Measurements from ENCODE around the gene IER5L.

The IER5L gene

DNA sequence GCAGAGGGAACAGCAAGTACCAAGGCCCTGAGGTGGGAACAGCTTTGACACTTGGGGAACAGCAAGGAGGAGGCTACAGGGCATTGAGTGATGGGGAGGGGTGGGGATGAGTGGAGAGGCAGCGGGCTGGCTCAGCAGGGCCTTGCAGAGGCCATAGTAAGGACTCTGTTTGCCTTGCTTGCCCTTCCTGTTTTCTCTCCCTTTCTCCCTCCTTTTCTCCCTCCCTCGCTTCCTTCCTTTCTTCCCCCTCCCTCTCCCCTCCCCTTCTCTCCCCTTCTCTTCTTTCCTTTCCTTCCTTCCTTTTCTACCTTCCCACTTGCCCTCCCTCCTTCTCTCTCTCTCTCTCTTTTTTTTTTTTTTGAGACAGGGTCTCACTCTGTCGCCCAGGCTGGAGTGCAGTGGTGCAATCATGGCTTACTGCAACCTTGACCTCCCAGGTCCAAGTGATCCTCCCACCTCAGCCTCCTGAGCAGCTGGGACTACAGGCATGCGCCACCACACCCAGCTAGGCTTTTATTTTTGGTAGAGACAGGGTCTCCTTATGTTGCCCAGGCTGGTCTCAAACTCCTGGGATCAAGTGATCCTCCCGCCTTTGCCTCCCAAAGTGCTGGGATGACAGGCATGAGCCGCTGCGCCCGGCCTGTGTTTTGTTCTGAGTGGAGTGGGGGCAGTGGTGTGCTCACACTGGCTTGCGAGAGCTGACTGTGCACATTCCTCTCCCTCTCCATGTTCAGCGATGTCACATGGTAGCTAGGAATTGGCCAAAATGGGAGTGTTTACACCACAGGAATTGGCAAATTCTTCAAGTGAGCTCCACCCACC lies 17.1 kb downstream of the IER5L start:
- no peak for DNase-seq (ENCODE audit: low read depth in 3 of 3)

DNA sequence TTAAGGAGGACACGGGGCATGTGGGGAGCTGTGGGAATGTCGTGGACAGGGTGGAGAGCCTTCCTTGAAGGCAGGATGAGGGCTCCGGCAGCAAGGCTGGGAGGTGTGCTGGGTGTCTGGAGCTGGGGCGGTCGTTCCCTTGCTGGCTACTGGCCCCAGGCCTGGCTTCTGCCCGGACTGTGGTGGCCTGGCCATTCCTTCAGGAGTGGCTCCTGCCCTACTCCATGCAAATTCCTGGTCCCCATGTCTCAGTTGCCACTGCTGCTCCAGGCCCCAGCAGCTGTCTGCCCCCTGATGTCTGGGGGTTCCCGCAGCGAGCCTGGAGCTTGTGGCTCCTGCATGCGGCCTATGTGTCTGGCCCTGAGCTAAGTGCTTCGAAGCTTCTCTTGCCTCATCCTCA lies 21.9 kb downstream of the IER5L start:
- no peak for DNase-seq (ENCODE audit: low read depth in 3 of 3)

DNA sequence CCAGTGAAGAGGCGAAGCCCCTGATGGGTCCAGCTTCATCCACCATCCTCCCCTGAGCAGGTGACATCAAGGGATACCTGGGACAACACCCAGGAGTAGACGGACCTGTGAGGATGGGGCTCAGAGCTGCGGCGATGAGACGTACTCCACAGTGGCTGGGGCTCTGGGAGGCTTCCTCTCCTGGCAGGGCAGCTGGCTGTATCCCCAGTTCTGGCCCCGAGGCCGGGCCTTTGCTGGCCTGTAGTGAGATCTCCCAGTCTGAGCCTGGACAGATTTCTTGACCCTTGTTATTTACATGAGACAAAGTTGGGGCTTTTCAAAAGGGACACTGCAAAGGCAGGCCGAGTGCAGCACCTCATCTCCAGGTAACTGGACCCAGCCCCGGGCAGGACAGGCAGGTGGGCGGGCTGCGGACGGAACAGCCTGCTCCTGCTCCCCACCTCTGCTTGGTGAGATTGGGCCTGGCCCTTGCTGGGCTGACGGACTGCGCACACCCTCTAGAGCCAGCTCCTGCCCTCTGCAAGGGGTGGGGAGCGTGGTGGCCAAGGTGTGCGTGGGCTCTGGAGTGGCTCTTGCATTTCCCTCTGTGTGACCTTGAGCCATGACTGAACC lies 23.1 kb downstream of the IER5L start:
- no peak for DNase-seq (ENCODE audit: low read depth in 3 of 3)

DNA sequence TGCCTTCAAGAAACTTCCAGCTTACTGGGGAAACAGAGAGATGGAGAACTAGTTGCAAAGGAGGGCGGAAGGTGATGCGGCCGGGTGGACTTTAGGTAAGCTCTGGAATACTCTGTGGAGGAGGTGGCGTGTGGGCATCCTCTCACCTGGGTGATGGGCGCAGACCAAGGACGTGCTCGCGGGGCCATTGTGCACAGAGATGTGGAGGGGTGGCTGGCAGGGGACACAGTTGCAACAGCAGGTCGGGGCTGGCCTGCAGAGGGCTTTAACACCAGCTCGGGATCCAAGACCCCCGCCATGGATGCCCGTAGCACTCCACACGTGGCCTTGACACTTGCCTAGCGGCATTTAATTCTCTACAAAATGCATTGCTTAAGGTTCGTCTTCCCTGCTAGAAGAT lies 26.6 kb downstream of the IER5L start:
- DNase-seq (ENCODE audit: low read depth in 3 of 3), result no peak

DNA sequence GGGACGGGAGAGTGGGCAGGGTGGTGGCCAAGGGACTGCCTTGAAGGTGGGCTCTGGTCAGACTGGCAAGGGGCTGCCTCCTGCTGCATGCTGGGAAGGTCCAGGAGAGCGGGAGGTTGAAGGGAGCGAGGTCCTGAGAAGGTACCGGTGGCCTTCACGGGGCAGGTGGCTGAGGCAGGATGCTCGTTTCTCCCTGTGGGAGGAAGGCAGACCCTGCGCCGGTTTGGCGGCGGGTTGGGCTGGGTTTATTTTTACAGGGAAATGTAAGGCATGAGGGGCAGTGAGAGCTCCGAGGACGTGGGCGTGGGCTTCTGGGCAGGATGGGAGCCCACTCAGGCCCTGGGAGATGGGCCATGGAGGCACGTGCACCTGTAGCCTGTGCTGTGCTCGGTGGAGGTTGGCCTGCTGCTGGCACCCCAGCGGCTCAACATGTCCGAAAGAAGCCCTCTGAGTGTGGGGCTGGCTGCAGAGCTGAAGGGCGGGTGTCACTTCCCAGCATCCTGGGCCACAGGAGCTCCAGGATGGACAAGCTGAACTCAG lies 27.3 kb downstream of the IER5L start:
- DNase-seq (ENCODE audit: low read depth in 3 of 3), result no peak

DNA sequence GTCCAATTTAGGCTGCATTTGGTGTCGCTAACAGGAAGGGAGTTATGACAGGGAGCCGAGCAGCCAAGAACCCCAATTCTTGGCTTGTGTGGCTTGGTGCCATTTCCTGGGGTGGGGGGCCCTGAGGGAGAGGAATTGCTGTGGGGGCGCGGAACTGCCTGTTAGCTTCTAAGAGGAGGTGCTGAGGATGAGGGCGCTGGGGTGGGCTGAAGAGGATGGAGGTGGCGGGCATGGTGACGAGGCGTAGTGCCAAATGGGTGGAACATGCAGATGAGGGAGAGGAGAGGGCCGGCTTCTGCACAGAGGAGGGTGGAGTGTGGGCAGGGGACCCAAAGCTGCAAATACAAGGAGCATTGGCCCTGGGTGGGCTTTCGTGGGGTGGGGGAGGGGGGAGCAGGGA lies 27.9 kb downstream of the IER5L start:
- no peak for DNase-seq (ENCODE audit: low read depth in 3 of 3)

DNA sequence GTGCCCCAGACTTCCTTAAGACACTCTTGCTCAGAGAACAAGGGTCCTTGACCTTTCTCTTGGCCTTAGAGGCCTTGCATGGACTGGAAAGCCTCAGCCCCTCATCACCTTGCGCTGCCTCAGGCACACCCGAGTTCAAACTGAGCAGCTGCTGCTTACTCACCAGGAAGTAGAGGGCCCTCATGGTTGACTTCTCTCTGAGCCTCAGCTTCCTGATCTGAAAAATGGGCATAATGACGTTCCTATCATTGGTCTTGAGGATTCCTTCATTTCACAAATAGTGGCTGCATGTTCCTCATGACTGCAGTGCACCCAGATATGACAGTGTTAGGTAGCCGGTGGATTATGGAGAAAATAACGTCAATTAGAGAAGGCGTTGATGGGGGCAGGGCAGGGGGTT lies 28.6 kb downstream of the IER5L start:
- DNase-seq (ENCODE audit: low read depth in 3 of 3), result no peak

DNA sequence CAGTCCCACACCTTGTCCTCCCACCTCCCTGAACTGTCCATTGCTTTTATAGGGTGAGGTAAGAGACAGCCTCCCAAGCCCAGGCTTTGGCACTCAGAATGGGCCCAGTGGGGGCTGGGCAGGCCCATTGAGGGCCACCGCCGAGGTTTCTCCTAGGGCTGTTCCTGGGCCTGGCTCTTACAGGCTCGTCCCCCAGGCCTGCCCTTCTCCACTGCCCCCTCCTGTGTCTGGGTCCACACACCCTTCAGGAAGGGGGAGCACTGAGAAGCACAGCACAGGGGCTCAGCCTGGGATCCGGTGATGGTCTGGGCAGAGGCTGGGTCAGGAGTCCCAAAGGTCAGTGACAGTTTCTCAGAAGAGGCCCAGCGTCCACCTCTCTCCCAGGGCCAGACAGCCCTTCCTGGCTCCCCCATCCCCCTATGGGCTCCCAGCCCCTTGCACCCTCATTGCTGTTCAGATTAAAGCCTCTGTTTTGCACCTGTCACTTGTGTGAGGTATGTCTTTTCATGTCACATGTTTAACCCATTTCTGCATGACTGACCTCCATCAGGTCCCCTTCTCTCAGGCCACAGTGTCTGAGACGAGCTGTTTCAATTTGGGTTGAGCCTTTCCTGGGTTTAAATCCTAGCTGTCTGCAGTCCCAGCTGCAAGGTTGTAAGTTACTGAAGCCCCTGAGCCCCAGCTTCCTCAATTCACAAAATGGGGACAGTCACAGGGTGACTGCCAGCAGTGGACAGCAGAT lies 29.4 kb downstream of the IER5L start:
- no peak for DNase-seq (ENCODE audit: low read depth in 3 of 3)

DNA sequence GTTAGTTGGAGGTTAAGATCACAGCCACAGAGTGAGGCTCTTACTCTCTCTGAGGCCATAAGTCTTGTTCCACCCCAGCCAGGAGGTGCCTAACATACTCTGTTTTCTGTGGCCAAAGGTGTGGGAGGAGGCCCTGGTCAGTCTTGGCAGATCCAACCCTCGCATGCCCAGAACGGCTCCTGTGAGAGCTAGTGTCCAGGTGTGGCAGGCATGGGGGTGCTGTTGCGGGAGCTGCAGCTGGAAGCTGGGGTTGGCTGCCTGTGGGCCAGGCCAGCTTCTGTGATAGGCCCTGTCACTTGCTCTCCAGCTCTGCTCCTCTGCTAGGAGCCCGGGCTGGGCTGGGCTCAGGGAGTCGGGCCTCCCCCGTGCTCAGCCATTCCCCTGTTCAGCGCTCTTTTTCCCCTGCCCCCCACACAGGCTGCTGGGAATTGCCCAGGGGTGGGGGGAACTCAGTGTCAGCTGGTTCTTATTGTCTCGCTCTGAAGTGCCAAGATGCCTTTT lies 31.6 kb downstream of the IER5L start:
- DNase-seq (ENCODE audit: low read depth in 3 of 3), result no peak

DNA sequence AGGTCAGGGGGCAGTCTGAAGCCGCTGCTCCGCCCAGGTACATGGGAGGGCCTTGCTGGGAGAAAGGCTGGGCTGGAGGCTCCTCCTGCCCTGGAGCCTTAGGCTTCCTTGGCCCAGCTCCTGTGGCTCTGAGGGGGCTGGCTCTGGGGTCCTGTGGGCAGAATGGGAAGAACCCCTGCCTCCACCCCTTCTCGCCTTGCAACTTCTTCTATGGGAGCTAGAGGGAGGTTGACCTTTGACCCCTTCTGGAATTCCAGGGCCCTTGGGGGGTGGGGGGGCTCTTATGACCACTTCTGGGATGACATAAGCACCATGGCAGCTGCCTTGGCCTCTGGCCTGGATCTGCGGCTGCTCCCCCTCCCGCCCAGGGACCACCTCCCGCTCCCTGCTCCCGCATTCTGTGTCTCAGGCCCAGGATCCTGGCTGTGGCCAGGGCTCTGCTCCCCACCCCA lies 32.2 kb downstream of the IER5L start:
- DNase-seq (ENCODE audit: low read depth in 3 of 3), result no peak

DNA sequence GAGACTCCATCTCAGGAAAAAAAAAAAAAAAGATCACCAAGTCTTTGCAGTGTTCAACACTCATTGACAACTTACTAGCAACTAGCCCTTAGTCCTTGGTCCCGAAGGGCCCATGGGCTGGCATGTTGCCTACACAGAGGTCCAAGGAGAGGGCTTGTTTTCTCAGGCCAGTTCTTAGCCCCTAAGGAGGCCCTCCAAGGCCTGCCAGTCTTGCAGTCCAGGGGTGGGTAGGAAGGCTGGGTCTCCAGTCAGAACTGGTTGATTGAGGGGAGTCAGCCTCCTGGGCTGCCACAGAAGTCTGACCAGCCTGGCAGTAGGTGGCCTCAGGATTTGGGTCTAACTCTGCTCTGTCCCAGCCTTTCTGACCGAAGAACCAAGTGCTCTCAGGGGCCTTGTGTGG lies 32.7 kb downstream of the IER5L start:
- DNase-seq (ENCODE audit: low read depth in 3 of 3), result no peak

DNA sequence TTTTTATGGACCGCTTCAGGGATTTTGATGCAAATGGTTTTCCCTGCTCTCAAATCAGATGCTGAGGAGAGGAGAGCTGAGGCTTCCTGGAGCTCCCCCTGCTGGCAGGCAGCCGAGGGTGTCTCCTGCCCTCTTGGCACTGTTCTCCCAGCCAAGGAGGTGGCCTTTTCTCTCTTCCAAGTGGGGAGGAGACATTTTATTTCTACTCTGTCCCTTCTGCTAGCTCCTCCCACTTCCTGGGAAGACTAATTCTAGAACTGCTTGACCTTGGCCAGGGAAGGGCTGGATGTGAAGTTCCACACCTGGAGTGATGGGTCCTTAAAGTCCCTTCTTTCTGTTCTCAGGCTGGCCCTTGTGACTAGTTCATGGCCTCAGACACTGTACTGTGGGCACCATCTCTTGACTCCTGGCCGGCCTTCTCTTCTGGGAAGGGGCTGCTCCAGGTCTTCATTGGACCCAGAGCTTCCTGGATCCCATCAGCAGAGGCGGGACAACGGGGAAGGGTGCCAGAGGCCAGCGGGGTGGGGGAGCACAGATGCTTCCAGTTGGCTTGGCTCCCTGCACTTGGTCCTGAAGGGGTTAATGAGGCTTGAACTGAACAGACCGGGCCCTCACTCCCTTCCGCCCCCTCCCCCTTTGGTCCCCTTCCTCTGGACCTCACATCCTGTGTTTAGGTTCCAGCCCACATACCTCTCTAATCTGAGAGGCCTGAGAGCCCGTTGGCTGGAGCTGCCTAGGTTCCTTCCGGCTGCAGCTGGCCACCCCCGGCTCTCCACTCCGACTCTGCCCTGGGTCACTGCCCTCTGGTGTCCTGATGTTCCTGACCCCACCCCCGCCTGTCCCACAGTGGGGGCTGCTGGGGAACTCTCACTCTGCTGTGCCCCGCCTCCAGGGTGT lies 34.8 kb downstream of the IER5L start:
- peak; percentile 53 to 72 (median 58) for DNase-seq (ENCODE audit: low read depth in 3 of 3)

DNA sequence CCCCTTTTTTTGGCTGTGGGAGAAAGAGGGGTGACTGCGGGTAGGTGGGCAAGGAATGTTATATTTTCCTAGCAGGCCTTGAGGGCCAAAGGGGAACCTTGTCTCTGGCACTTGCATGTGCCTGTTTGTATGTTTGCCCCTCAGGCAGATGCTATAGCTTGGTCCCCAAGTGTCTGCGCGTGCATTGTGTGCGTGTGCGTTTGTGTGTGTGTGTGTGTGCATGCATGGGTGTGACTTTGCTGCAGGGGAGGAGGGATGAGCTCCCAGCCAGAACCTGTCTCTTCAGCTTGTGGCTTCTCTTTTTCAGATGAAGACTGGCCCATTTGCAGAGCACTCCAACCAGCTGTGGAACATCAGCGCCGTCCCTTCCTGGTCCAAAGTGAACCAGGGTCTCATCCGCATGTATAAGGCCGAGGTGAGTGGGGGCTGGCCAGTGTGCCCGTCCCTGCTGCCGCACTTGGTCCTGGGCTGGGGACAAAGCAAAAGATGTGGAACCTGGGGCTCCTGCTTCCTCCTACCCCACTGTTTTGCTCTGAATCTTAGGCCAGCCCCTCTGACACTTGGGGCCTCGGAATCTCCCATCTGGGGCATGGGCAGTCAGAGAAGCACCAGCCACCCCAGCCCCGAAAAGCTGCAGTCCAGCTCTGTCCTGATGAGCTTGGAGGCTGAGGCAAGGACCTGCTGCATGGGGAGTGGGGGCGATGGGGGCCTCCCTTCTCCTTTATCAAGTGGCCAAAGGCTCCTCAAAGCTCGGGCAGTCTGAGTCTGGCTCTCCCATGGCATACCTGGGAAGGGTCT lies 35.7 kb downstream of the IER5L start:
- DNase-seq (ENCODE audit: low read depth in 3 of 3), result no peak

DNA sequence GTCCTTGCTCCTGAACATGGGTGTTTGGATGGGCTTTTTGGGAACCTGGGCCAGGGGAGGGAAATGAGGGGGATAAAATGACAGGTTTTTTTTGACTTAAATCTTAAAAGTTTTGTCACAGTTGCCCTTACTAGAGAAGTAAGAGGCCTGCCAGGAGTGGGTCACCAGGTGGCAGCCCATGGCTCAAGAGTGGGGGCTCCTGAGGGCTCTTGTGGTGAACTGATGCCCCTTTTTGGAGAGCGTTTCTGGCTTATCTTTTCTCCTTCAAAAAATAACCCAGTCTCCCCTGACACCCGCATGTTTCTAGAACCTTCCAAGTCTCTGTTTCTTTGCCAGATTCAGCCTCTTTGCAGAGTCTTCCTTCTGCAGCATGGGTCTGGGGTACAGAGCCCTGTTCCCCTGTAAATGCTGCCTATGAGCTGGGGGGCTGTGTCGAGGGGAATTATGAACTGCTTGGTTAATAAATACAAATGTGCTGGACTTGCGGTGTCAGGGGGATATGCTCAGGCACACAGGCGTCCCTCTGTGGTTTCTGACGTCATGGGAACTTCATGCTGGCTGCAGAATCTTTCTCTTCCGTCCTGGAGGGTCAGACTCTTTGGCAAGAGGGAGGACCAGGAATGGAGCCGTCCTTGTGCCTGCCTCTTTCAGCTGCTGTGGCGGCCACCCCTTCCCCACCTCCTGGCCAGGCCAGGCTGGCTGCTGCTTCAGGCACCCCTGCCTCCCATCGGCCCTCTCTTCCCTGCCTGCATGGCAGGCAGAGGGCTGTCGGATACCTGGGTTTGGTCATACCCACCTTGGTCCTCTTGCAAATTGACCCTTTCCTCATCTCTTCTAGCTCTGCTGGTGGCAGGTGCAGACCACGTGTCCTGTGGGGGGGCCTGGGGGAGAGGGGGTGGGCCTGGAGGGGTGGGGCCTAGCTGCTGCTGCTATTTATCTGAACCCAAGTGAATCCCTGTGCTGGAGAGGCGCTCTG lies 36.7 kb downstream of the IER5L start:
- no peak for DNase-seq (ENCODE audit: low read depth in 3 of 3)

DNA sequence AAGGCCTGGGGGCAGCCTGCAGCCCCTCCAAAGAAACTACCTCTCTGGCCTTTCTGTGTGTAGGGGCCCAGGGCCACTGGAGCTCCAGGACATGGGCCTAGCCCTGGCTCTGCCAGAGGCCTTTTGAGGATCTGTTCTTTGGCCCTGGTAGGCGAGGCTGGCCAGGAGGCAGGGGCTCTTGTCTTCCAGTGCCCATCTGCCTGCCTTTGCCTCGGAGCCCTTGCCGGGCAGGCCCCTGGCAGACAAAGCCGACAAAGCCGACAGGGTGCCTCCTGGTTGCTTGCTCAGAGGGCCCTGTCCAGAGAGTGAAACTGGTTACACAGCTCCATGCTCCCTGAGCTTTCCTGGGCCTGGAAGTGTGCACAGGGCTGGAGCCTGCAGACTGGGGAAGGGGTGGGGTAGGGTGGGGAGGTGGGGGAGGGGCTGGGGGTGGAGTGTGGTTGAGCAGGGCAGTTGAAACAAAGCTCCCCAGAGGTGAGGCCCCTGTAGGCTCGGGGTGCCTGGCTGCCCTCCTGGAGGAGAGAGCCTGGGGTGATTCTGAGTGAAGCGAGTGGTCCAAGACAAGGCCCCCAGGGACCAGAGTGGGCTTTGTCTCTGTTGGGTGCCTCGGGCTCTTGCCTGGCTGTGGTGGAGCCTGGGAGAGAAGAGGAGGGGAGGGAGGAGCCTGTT lies 37.5 kb downstream of the IER5L start:
- no peak for DNase-seq (ENCODE audit: low read depth in 3 of 3)

DNA sequence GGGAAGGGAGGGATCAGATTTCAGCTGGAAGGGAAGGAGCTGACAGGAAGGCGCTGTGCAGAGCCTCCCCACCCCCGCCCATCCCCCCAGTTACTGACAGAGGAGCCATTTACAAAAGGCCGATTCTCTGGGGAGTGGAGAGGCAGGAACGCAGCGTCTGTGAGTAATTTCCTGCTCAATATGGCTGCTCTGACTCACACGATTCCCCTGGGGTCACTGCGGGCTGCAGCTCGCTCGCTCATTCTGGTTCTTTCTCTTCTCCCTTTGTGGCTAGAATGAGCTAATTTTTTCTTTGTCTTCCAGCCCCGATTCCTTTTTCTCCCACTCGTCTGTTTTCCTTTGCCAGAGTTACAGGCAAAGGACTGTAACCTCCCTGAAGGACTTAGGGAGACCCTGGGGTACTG lies 38.1 kb downstream of the IER5L start:
- DNase-seq (ENCODE audit: low read depth in 3 of 3), result peak; percentile 63 to 80 (median 78)

DNA sequence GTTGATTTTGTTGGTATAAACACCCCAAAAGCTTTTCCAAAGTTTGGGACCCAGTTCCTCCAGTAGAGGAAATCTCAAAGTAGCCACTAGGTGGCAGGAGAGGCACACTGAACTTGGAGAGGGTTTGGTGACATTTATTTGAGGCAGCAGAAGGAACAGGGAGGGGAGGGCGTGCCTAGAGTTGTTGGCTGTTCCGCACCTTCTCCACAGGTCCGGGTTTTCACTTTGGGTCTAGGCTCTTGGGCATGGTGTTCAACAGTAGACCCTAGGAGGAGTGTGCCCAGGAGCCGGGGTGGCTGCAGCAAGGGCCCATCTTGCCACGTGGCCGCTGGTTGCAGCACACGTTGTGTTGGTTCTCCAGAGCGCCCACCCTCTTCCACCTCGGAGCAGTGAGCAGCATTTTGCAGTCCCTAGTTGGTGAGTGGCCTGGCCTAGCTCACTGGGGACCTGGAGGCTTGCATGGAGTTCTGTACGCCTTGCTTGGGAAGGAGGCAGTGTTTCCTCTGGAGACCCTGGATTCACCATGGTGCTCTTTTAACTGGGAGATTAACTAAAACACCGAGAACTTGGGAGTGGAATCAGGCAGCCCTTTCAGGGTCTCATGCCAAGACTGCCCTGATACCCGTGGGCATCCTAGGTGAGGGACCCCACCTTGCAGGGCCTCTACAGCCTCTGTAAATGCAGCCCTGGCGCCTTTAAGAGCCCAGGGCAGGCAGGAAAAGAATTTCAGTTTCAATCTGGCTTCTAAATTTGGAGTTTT lies 38.6 kb downstream of the IER5L start:
- DNase-seq (ENCODE audit: low read depth in 3 of 3), result peak; percentile 55 to 75 (median 71)

Data from stimulated activated CD4-positive, alpha-beta T cell treated with anti-CD3 and anti-CD28 coated beads, TNF-alpha, amount 100 ng/mL, for 48 hours (primary cell).